Neural cell (in vitro differentiated cells): ENCODE results near the gene AARS2. TPM values are rescaled to one million over a fixed set of nuclear protein-coding genes. Genes with fewer than 3 reads are reported as not detected.

Source experiments
- H2AFZ ChIP-seq: fragments of 200-600, 300-800 bp; sonication (generic), shearing (Covaris generic); 2 replicates; pipeline ENCODE4 v1.6.0; 2014; ENCODE audit warnings: low read depth, mild to moderate bottlenecking, antibody characterized with exemption, low read length, moderate library complexity
- H3F3A ChIP-seq: fragments of 200-600 bp; shearing (Covaris generic); 2 replicates; pipeline ENCODE4 v1.6.1; 2016; ENCODE audit warnings: mild to moderate bottlenecking, moderate library complexity, mixed read lengths, antibody characterized with exemption, low read length; ENCODE audit not compliant: insufficient read depth, poor library complexity, severe bottlenecking
- H3K27ac ChIP-seq: fragments of 200-600, 300-800 bp; sonication (generic), shearing (Covaris generic); 2 replicates; pipeline ENCODE4 v1.5.1; 2014; ENCODE audit warnings: mild to moderate bottlenecking, low read length, moderate library complexity
- H3K27me3 ChIP-seq: fragments of 300-800, 200-600 bp; sonication (generic), shearing (Covaris generic); 2 replicates; pipeline ENCODE4 v1.6.0; 2014; ENCODE audit warnings: mild to moderate bottlenecking, low read depth, low read length, moderate library complexity; ENCODE audit not compliant: insufficient read depth
- H3K36me3 ChIP-seq: fragments of 300-800, 200-600 bp; sonication (generic), shearing (Covaris generic); 2 replicates; pipeline ENCODE4 v1.5.1; 2014; ENCODE audit warnings: mild to moderate bottlenecking, antibody characterized with exemption, low read length, moderate library complexity; ENCODE audit not compliant: insufficient read depth
- H3K4me2 ChIP-seq: fragments of 300-800, 200-600 bp; sonication (generic), shearing (Covaris generic); 2 replicates; pipeline ENCODE4 v1.6.0; 2014; ENCODE audit warnings: mild to moderate bottlenecking, low read length
- H3K4me3 ChIP-seq: fragments of 300-800, 200-600 bp; sonication (generic), shearing (Covaris generic); 2 replicates; pipeline ENCODE4 v1.5.1; 2014; ENCODE audit warnings: mild to moderate bottlenecking, low read length, moderate library complexity
- H3K79me2 ChIP-seq: fragments of 200-600 bp; shearing (Covaris generic); replicated peaks from 2 replicates; pipeline ENCODE4 v1.6.0; 2014; ENCODE audit warnings: mild to moderate bottlenecking, low read length, moderate library complexity; ENCODE audit not compliant: insufficient read depth
- H3K9ac ChIP-seq: fragments of 300-800, 200-600 bp; sonication (generic), shearing (Covaris generic); 2 replicates; pipeline ENCODE4 v1.6.1; 2016; ENCODE audit warnings: mild to moderate bottlenecking, low read length, mixed read lengths
- H3K9me2 ChIP-seq: fragments of 200-600 bp; shearing (Covaris generic); 2 replicates; pipeline ENCODE4 v1.6.1; 2016; ENCODE audit warnings: mild to moderate bottlenecking, low read length, mixed read lengths; ENCODE audit not compliant: insufficient read depth
- H3K9me3 ChIP-seq: fragments of 200-600, 300-800 bp; sonication (generic), shearing (Covaris generic); 2 replicates; pipeline ENCODE4 v1.6.1; 2016; ENCODE audit warnings: mild to moderate bottlenecking, mixed run types, low read length, moderate library complexity, mixed read lengths
- H4K20me1 ChIP-seq: fragments of 200-600 bp; shearing (Covaris generic); 2 replicates; pipeline ENCODE4 v1.6.1; 2016; ENCODE audit warnings: mild to moderate bottlenecking, mixed run types; ENCODE audit not compliant: insufficient read depth
- EP300 ChIP-seq: fragments of 450-650 bp; conservative IDR thresholded peaks from 2 replicates; pipeline ENCODE4 v1.6.1; 2014; ENCODE audit warnings: antibody characterized with exemption, mild to moderate bottlenecking, moderate library complexity; ENCODE audit not compliant: poor library complexity, severe bottlenecking
- EZH2 ChIP-seq: fragments of 200-600, 300-800 bp; shearing (Covaris generic), sonication (generic); IDR thresholded peaks from 2 replicates; pipeline ENCODE4 v1.6.1; 2014; ENCODE audit warnings: antibody characterized with exemption, low read length, borderline replicate concordance, mild to moderate bottlenecking; ENCODE audit not compliant: insufficient read depth, poor library complexity, severe bottlenecking
- MXI1 ChIP-seq: fragments of 450-650 bp; conservative IDR thresholded peaks from 2 replicates; pipeline ENCODE4 v1.6.1; 2014; ENCODE audit warnings: antibody characterized with exemption, mild to moderate bottlenecking; ENCODE audit not compliant: poor library complexity, severe bottlenecking
- POLR2AphosphoS5 ChIP-seq: IDR thresholded peaks from 2 replicates; pipeline ENCODE4 v1.6.1; 2012
- RAD21 ChIP-seq: fragments of 450-650 bp; conservative IDR thresholded peaks from 2 replicates; pipeline ENCODE4 v1.6.1; 2014; ENCODE audit warnings: antibody characterized with exemption, mild to moderate bottlenecking, moderate library complexity
- SMC3 ChIP-seq: fragments of 450-650 bp; conservative IDR thresholded peaks from 2 replicates; pipeline ENCODE4 v1.6.1; 2014; ENCODE audit warnings: antibody characterized with exemption, mild to moderate bottlenecking, moderate library complexity; ENCODE audit not compliant: poor library complexity
- TAF1 ChIP-seq: IDR thresholded peaks from 2 replicates; pipeline ENCODE4 v1.6.1; 2012; ENCODE audit warnings: low read depth
- polyA plus RNA-seq: library from polyadenylated mRNA; depleted of rRNA; stranded (reverse); fragments of >200 nt; gene quantifications from 2 replicates; pipeline ENCODE4 v1.2.3, GENCODE V29; 2014
- TF ChIP-seq, protein P1 (sequence below): IDR thresholded peaks from 2 replicates; pipeline ENCODE4 v1.6.1; 2012; ENCODE audit warnings: borderline replicate concordance
- TF ChIP-seq, protein P2 (sequence below): fragments of 450-650 bp; IDR thresholded peaks from 2 replicates; pipeline ENCODE4 v1.5.1; 2014; ENCODE audit warnings: antibody characterized with exemption, mild to moderate bottlenecking, moderate library complexity; ENCODE audit not compliant: poor library complexity, severe bottlenecking

The AARS2 gene
- polyA plus RNA-seq, 1 donor from 2014 or later: 12.6 TPM

DNA sequence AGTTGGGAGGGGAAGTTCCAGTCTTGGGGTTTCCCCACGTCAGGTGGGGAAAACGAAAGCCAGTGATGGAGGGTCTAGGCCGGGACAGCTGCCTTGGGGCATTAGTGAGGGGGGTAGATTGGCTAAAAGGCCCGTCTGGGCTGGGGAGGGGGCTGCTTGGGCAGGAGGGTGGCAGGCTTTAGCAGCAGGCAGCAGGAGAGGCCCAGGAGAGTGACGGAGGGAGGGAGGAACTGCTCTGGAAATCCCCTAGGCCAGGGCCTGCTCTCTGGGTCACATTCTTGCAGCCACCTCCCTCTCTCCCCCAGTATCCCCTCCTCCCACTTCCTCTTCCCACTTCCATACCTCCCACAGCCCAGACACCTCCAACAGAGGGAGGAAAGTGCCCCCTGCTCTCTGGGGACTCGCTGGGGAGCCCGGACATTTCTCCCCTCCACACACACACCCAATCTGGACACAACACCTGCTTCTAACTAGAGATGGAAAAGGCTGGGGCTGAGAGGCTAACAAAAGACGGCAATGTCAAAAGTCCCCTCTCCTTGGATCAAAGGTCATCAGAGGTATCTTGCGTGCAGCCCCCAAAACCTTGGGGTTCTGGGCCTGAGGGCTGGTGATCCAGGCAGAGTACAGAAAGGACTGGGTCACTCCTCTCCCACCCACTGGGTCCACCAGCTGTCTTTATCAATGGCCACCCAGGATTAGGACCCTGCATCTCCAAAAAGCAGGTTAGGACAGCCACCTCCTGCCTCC is 49.6 kb downstream of the AARS2 start:
- TF ChIP-seq TAF1 (no peak), RAD21 (no peak), SMC3 (no peak), EZH2 (no peak), POLR2AphosphoS5 (no peak), EP300 (no peak), MXI1 (no peak)
- TF ChIP-seq, protein P1, sequence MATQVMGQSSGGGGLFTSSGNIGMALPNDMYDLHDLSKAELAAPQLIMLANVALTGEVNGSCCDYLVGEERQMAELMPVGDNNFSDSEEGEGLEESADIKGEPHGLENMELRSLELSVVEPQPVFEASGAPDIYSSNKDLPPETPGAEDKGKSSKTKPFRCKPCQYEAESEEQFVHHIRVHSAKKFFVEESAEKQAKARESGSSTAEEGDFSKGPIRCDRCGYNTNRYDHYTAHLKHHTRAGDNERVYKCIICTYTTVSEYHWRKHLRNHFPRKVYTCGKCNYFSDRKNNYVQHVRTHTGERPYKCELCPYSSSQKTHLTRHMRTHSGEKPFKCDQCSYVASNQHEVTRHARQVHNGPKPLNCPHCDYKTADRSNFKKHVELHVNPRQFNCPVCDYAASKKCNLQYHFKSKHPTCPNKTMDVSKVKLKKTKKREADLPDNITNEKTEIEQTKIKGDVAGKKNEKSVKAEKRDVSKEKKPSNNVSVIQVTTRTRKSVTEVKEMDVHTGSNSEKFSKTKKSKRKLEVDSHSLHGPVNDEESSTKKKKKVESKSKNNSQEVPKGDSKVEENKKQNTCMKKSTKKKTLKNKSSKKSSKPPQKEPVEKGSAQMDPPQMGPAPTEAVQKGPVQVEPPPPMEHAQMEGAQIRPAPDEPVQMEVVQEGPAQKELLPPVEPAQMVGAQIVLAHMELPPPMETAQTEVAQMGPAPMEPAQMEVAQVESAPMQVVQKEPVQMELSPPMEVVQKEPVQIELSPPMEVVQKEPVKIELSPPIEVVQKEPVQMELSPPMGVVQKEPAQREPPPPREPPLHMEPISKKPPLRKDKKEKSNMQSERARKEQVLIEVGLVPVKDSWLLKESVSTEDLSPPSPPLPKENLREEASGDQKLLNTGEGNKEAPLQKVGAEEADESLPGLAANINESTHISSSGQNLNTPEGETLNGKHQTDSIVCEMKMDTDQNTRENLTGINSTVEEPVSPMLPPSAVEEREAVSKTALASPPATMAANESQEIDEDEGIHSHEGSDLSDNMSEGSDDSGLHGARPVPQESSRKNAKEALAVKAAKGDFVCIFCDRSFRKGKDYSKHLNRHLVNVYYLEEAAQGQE: no peak
- TF ChIP-seq, protein P2, sequence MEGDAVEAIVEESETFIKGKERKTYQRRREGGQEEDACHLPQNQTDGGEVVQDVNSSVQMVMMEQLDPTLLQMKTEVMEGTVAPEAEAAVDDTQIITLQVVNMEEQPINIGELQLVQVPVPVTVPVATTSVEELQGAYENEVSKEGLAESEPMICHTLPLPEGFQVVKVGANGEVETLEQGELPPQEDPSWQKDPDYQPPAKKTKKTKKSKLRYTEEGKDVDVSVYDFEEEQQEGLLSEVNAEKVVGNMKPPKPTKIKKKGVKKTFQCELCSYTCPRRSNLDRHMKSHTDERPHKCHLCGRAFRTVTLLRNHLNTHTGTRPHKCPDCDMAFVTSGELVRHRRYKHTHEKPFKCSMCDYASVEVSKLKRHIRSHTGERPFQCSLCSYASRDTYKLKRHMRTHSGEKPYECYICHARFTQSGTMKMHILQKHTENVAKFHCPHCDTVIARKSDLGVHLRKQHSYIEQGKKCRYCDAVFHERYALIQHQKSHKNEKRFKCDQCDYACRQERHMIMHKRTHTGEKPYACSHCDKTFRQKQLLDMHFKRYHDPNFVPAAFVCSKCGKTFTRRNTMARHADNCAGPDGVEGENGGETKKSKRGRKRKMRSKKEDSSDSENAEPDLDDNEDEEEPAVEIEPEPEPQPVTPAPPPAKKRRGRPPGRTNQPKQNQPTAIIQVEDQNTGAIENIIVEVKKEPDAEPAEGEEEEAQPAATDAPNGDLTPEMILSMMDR: no peak
- no peak overlapping the region for H3K27ac ChIP-seq

DNA sequence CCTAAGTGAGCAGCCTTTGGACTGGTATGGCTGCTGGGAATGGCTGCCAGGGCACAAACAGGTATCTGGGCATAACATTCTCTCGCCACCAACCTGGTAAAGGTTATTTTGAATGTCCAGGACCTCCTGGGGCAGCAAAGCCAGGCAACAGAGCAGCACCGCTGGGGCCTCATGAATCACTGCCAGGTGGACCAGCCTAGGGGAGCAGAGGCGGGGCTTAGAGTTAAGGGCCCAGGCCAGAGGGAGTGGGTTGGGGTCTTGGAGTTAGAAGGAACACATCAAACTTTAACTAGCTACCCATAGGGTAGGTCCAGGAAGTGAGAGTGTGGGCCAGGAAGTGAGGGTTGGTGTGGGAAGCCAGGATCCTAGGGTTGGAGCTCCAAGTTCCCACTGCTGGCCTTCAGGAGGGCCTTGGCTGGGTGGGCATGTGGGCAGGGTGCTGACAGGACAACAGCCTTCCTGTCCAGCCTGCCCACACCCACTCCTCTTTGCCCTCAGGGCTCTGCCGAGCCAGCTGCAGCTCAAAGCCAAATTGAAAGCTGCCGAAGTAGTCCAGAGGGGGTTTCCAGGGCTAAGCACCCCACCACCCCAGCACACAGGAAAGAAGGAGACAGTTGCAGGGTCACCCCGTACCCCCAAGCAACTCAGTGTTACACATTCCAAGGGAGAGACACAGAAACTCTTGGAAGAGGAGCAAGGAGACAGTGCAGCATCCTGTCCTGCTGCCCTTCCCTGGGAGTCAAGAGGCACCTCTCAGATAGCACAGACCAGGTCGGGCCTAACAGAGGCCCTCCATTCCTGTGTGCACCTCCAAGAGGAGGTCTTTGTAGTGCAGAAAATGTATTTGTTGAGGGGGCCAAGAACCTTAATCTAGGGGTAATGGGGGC is 50.4 kb downstream of the AARS2 start:
- H3K36me3 ChIP-seq: no peaks in the 10 kb centered on the region
- peaks cover 14% of the 10 kb centered on the region for H3K79me2 ChIP-seq
- TF ChIP-seq SMC3: no peak
- TF ChIP-seq, protein P2: no peak
- TF ChIP-seq, protein P1: no peak
- TF ChIP-seq MXI1: no peak
- no peak for TF ChIP-seq TAF1
- no peak for TF ChIP-seq RAD21
- no peak for TF ChIP-seq EZH2
- TF ChIP-seq EP300: no peak
- TF ChIP-seq POLR2AphosphoS5: no peak
- no peaks in the 10 kb centered on the region for H3K9me2 ChIP-seq
- H3K4me3 ChIP-seq: peak overlapping the region; percentile 96
- no peaks in the 10 kb centered on the region for H3K9me3 ChIP-seq
- H3K27me3 ChIP-seq: no peaks in the 10 kb centered on the region
- no peak overlapping the region for H3K27ac ChIP-seq
- H2AFZ ChIP-seq: no peak overlapping the region
- H3K9ac ChIP-seq: peak overlapping the region; percentile 27
- peaks cover 4% of the 10 kb centered on the region for H4K20me1 ChIP-seq
- no peaks in the 10 kb centered on the region for H3F3A ChIP-seq
- no peak overlapping the region for H3K4me2 ChIP-seq

More for the DNA sequence above, 49.6 kb downstream of the AARS2 start:
- Histone ChIP-seq H3K9me3 (no peaks in the 10 kb centered on the region), H3K9ac (peak overlapping the region; percentile 79), H3F3A (no peaks in the 10 kb centered on the region), H3K9me2 (no peaks in the 10 kb centered on the region), H3K36me3 (no peaks in the 10 kb centered on the region), H3K79me2 (peaks cover 14% of the 10 kb centered on the region), H4K20me1 (peaks cover 4% of the 10 kb centered on the region), H2AFZ (no peak overlapping the region), H3K4me2 (peak overlapping the region; percentile 95), H3K4me3 (peak overlapping the region; percentile 96), H3K27me3 (no peaks in the 10 kb centered on the region)
